LNCaP clone FGC (cell line): ENCODE measurements around the gene ARSG.

Source experiments
- DNase-seq: peaks from one replicate; pipeline ENCODE4 v3.0.0-alpha.2; 2011; ENCODE audit warnings: low read depth
- H3K4me3 ChIP-seq: 2 replicates; pipeline ENCODE4 v1.5.1; 2011; ENCODE audit warnings: mild to moderate bottlenecking, low read depth, low read length, control low read depth
- TF ChIP-seq, protein P1 (sequence below): IDR thresholded peaks from 2 replicates; pipeline ENCODE4 v1.5.1; 2012; ENCODE audit warnings: mild to moderate bottlenecking; ENCODE audit not compliant: control insufficient read depth, insufficient read depth; ENCODE audit errors: extremely low read depth

Gene ARSG

GRCh38 chr17:68310152-68310551 is 18.9 kb downstream of the ARSG start:
- no peak for DNase-seq
- TF ChIP-seq, protein P1, sequence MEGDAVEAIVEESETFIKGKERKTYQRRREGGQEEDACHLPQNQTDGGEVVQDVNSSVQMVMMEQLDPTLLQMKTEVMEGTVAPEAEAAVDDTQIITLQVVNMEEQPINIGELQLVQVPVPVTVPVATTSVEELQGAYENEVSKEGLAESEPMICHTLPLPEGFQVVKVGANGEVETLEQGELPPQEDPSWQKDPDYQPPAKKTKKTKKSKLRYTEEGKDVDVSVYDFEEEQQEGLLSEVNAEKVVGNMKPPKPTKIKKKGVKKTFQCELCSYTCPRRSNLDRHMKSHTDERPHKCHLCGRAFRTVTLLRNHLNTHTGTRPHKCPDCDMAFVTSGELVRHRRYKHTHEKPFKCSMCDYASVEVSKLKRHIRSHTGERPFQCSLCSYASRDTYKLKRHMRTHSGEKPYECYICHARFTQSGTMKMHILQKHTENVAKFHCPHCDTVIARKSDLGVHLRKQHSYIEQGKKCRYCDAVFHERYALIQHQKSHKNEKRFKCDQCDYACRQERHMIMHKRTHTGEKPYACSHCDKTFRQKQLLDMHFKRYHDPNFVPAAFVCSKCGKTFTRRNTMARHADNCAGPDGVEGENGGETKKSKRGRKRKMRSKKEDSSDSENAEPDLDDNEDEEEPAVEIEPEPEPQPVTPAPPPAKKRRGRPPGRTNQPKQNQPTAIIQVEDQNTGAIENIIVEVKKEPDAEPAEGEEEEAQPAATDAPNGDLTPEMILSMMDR = no peak
- no peak overlapping the region for H3K4me3 ChIP-seq

DNA sequence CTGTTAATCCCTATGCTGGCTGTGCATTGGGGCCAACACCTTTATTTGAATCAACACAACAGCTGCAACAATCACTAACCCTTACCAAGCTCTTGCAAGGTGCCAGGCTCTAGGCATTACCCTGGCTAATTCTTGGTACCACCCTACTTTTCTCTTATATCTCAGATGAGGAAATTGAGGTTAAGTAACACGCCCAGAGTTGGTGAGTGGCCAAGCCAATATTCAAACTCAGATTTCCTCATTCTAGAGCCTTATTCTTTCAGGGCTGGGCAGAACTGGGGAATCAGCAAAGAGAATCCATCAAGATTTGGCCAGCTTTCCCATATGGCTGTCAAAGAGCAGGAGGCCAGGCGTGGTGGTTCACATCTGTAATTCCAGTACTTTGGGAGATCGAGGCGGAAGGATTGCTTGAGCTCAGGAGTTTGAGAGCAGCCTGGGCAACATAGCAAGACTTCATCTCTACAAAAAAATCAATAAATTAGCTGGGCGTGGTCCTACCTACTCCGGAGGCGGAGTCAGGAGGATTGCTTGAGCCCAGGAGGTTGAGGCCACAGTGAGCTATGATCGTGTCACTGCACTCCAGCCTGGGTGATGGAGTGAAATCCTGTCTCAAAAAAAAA is 23.7 kb downstream of the ARSG start:
- TF ChIP-seq, protein P1 = no peak
- no peak overlapping the region for H3K4me3 ChIP-seq
- no peak for DNase-seq

DNA sequence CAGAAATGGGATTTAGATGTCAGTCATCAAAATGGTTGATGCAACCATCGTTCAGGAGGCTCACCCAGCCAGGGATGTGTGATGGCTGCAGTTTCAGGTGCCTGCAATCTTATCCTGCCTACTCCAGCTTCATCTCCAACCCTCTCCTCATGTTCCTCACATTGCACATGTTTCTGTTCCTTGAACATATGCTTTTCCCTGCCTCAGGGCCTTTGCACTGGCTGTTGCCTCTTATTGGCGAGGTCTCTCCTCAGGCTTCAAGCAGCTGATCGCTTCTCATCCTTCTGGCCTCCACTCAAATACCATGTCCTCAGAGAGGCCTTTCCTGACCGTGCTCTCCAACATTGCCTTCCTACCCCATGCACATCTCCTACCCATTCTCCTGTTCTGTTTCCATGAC is 24.6 kb downstream of the ARSG start:
- DNase-seq = no peak
- no peak overlapping the region for H3K4me3 ChIP-seq
- TF ChIP-seq, protein P1 = no peak

DNA sequence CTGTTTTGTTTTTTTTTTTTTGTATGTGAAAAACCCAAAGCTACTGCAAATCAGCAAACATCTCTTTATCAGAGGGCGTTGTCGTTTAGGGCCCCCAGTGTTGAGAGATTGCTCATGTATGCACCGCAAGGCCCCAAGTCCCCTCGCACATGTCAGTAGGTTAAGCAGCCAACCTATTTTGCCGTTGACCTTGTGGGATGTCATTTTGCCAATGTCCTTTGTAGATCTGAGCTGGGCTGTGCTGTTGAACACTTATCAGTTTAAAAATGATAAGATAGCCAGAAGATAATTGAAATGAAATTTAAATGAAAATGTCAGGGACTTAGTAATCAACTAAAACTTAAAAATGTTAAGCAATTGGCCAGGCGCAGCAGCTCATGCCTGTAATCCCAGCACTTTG is 26.2 kb downstream of the ARSG start:
- DNase-seq = no peak
- H3K4me3 ChIP-seq = no peak overlapping the region
- TF ChIP-seq, protein P1 = no peak

GRCh38 chr17:68318103-68318991 is 27.1 kb downstream of the ARSG start:
- TF ChIP-seq, protein P1 = no peak
- DNase-seq = no peak
- no peak overlapping the region for H3K4me3 ChIP-seq

- TF ChIP-seq, protein P1 = no peak
- no peak overlapping the region for H3K4me3 ChIP-seq
- no peak for DNase-seq
Measured at GRCh38 chr17:68319410-68320162, 28.3 kb downstream of the ARSG start.
